HL-60/S4 (cell line): ENCODE results near the gene FMNL1.

ENCODE experiments used
- in situ Hi-C: fragments of 300-500 bp; cut with MboI; formaldehyde crosslinking; loops from 2 replicates; pipeline ENCODE4 v1.14.3; 2022; ENCODE audit warnings: low sequenced_read_pairs

The FMNL1 gene

DNA sequence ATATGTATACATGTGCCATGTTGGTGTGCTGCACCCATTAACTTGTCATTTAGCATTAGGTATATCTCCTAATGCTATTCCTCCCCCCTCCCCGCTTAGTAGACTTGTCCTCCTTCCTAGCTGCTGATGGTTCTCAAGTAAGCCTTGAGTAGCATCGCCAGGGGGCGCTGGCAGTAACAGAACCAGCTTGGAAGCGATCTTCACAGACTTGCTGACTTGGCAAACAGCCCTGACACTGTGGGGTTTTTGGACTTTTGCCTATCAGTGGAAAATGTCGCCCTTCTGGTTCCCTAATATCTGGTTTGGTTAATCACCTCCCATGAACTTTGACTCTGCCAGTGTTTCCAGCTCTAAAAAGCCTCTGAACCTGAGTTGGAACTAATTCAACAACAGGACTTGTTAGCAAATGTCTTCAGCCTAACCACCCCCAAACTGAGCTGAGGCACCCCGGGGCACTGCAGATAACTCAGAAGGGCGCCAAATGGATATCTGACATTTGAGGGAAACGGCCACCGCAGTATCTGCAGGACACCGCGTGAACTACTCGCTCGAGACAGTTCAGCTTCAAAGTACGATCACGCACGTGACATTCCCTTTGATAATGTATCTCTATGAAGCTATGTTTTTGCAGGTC, 55.6 kb downstream of the FMNL1 start:
- in situ Hi-C loops, result loop anchor here (5.0 kb wide), 1 partner anchor 110 kb away; no protein-coding TSS in a partner anchor

GRCh38 chr17:45277992-45278391, 56.3 kb downstream of the FMNL1 start:
- in situ Hi-C loops, result loop anchor here (5.0 kb wide), 1 partner anchor 109 kb away; no protein-coding TSS in a partner anchor

DNA sequence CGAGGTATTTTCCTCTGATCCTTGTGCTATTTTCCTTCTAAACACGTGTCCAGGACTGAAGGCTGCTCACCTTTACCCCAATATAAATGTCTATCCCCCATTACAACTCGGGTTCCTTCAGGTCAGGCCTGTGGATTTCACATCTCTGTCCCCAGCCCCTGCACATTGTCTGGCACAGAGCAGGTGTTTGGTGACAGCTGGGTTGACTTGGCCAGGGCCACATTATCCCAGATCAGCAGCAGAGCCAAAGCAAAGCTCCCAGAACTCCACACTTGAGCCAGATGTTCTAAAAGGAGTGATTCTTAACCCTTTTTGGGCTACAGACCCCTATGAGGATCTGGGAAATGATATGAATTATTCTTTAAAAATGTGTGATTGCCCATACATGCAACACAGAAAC, 58.2 kb downstream of the FMNL1 start:
- in situ Hi-C loops, result loop anchor here (5.0 kb wide), 1 partner anchor 107 kb away; no protein-coding TSS in a partner anchor

GRCh38 chr17:45282683-45283644, 61.3 kb downstream of the FMNL1 start:
- in situ Hi-C loops, result no loop called here

DNA sequence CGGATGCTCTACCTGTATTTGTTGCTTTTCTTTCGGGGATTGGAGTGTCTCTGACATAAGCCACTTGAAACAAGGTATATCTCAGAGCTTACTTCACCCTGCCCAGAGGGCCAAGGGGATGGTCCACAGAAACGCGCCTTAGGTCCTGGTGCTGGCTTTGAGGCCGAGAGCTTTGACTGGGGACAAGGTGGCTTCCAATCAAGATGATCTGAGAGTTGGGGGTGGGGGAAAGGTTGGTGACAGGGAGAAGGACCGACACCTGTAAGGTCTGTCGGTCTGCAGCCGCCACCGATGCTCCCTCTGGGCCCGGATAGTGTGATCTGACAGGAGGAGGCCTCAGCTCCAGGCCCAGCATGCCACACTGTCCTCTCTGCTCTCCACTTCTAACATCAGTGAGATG, 62.0 kb downstream of the FMNL1 start:
- in situ Hi-C loops, result no loop called here

DNA sequence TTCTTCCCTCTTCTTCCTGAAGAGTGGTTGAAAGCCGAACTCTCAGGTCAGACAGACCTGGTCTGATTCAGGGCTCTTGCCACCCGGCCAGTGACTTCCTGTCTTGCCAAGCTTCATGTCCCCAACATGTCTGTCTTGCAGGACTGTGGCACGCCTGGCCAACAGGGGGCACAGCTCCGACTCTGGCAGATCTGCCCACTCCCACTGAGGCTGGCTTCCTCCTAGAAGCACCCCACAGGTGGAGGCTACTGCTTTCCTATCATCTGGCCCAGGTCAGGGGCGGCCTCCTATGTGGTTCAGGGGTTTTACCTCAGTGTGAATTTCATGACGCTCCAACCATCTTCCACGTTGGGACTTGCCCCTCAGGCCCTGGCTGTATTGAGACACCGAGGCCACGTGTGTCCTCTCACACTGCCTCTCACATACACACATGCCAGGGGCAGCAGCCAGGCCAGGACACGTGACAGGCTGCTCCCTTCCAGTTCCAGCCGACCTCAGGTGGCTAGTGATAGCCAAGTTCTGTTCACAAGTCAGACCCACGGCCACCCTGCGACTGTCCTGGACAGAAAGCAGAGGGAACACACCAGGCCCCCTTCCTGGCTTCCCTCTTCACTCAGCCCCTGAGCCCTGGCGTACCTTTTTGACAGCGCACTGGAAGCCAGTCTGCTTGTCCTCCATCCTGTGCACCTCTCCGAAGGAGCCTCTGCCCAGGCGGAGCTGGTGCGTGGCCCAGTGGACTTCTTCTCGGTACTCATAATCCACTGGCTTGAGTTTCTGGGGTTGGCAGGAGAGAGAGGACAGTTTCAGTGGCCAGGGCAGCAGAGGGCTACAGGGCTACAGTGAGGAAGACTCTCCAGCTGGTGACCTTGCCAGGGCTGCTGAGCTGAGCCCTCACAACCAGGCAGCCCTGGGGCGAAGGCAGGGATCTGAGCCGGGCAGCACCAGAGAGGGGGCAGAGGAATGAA, 62.8 kb downstream of the FMNL1 start:
- in situ Hi-C loops, result no loop called here

DNA sequence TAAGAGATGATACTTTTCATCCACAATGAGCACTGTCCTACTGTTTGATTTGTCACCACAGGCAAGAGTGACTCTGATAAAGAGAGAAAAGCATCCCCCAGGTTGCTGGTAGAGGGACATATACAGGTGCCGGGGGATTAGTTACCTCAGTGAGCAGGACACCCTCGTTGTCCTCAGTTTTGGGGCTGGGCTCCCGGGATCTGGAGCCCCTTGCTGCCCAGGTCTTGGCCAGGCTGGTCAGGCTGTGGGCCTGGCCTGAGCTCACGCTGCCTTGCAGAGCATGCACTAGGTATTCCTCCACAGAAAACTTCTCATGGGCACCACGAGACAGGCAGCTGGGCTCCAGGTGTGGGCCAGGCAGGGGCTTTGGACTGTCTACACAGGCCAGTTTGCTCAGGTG, 64.6 kb downstream of the FMNL1 start:
- in situ Hi-C loops, result no loop called here

DNA sequence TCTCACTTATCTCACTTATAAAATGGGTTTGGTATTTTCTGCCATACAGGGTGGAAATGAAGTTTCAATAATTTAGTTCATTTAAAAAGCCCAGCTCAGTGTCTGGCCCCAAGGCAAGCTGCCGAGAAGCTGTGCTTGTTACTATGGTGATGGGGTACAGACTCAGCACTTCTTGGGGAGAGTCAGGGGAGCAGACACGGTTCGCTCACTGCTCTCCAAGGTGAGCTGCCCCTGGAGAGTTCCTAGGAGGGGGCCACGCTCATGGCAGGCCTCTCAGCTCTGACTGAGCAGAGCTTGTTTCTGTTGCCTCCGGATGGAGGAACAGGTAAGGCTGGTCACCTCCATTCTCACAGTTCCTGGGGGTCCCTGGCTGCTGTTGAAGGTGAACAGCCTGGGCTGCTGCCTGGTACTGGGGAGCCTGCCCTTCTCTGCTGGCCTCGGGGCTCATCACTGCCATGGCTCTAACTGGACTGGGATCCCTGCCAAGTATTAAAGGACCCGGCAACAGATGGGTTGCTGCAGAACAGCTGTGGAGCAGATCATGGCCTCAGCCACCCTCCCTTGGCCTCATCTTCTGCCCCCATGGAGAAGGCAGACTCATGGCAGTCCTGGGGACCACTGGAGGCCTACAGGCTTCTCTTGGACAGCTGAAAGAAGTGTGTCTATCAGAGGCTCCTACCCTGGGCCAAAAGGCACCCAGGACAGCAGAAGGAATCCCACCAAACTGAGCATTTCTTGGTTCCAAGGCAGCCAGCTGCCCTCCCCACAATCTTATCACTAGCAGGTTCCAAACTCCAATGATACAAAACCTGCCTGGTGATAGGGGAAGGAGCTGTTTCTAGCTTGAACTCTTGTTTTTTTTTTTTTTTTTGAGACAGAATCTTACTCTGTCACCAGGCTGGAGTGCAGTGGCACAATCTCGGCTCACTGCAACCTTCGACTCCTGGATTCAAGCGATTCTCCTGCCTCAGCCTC, 66.1 kb downstream of the FMNL1 start:
- in situ Hi-C loops, result no loop called here

- in situ Hi-C loops, result no loop called here
Measured at GRCh38 chr17:45288825-45289224, 67.1 kb downstream of the FMNL1 start.

DNA sequence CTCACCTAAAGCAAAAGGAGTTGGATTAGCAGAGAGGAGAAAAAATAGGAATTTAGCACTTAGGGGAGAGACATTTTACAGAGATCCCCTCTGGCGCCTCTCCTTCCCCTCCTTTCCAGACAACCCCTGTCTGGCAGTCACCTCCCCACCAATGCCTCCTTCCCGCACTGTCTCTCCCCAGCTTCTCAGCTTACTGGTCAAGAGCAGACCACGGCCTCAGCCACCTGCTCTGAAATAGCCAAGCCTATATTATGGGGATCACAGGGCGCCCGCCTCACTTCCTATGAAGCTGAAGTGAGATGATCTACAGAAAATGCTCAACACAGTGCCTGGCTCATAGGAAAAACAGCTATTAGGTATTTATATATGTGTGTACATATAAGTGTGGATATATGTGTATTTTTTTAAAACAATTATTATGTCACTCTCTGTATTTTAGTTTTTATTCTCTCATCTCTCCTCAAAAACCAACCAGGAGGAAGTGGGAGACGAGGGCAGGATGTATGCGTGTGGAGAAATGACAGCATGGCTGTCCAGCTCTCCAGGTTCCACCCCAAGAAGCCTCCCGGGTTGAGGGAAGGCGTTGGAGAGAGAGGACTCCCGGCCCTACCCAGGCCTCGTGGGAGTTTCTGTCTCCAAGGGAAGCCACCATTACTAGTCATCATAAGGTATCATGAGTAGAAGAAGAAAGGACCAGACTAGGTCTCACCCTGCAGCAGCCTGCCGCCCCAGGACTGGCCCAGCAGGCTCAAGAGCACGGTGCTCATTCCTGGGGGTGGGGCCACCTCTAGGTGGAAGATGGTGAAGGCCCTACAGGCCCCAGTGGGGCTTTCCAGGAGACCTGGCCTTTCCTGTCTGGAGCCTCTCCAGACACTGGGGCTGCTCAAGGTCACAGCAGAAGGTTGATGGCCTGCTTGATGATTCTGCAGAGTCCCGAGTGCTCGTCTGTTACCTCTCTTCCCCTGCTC, 67.9 kb downstream of the FMNL1 start:
- in situ Hi-C loops, result no loop called here

- in situ Hi-C loops, result no loop called here
Measured at GRCh38 chr17:45290269-45290765, 68.6 kb downstream of the FMNL1 start.

DNA sequence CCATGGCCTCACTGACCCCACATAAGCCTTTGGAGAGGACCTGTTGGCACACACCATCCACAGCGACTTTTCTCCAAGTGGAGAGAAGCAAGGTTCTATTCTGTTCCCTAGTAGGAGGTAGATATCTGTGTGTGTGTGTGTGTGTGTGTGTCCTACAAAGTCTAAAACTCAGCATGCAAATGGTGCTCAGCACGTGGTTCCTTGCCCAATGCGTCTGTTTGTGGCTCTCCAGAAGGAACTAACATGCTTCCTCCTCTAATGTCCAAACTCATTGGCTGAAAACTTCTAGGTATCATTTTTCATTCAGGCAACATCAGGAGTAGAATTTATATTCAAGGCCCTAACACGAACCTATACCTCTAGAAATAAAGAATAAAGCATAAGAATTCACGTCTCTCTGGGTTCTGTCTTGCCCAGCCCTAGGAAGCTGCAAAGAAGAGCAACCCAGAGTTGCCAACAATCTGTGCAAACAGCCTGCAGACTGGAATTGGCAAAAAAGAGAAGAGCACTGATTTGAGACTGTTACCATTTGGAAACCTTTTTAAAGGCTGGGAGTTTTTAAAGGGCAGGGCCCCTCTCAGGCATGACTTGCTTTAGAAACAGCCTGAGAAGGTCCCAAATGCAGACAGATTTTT, 69.6 kb downstream of the FMNL1 start:
- in situ Hi-C loops, result no loop called here

DNA sequence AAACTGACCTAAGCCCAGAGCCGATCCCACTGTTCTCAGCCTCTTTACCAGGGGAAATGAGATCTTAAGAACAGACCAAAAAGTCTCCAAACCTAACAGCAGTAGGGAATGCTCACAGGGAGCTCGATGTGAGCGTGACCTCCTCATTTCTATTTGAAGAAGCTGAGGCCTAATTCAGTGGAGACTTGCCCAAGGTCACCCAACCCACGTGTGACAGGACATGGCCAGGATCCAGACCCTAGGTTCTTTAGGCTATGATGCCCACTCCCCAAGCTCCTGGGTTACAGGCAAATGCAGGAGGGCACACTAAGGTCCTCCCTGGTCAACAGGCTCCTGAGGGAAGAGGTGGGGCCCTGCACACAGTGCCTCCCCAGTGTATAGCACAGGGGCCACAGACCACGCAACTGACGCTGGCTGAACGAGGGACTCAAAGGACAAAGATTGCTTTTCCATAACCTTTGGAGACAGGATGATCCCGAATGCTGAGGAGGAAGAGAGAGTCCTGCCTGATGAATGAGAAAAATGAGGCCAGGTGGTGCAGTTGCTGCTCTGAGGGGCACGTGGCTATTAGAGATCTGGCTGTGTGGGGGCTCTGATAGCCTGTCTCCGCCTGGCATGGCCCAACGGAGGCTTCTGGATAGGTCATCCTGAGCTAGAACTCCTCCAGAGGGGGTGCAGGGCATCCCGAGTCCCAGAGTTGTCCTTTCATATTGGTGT, 71.2 kb downstream of the FMNL1 start:
- in situ Hi-C loops, result no loop called here

- in situ Hi-C loops, result no loop called here
Measured at GRCh38 chr17:45293413-45294211, 71.9 kb downstream of the FMNL1 start.

- in situ Hi-C loops, result no loop called here
Measured at GRCh38 chr17:45294506-45294905, 72.8 kb downstream of the FMNL1 start.
